Measurements from ENCODE around the gene MCRIP1.
"Not testable (repeated sequence)": the region's sequence is repeated elsewhere in the genome, so short reads cannot be mapped to it uniquely, and the experiment has no call there.

The MCRIP1 gene

GRCh38 chr17:81840826-81841778, 8.0 kb upstream of the MCRIP1 start:
- DNase-seq: no peak

DNA sequence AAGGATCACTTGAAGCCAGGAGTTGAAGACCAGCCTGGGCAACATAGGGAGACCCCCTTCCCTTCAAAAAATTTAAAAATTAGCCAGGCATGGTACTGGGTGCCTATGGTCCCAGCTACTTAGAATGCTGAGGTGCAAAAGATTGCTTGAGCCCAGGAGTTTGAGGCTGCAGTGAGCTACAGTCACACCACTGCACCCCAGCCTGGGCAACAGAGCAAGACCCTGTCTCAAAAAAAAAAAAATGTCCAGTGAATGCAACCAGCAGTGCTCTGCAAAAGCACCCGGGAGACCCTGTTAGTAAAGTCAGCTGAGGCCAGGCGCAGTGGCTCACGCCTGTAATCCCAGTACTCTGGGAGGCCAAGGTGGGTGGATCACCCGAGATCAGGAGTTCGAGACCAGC, 7.0 kb upstream of the MCRIP1 start:
- not testable (repeated sequence) for DNase-seq

- no peak for DNase-seq
These were observed 6.2 kb upstream of the MCRIP1 start for GRCh38 chr17:81839301-81839700.

GRCh38 chr17:81838753-81839255, 5.7 kb upstream of the MCRIP1 start:
- DNase-seq: no peak

GRCh38 chr17:81837641-81838040, 4.5 kb upstream of the MCRIP1 start:
- DNase-seq: no peak

DNA sequence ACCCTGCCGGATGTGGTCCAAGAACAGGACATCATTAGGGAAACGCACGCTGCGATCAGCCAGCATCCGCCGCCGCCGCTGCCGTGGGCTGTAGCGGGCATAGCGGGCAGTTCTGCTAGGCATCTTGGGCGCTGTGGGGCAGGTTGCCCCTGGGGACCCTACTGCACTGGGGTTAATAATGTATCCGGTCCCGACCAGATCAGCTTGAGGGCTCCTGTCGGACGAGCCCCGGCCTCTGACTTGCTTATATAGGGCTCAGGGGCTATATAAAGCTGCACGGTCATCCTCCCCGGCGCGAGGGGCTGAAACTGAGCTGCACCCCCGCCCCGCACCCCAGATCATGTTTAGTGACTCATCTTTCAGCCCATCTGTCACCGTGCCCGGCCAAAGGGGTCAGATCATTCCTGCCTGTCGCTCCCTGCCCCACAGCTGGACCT, 1.8 kb upstream of the MCRIP1 start, which contains the start of gene PPP1R27:
PPP1R27 (minus strand) TSS at position 220 of the 437 bp plus-strand sequence; CDS start at position 123, 97 bp downstream.
- no peak for DNase-seq

GRCh38 chr17:81833921-81834830, 1.1 kb upstream of the MCRIP1 start:
- DNase-seq: no peak

GRCh38 chr17:81832608-81833159, 407 bp downstream of the MCRIP1 start:
- no peak for DNase-seq

- DNase-seq: peak; percentile 41
These were observed 1.0 kb downstream of the MCRIP1 start for GRCh38 chr17:81831957-81832607.

DNA sequence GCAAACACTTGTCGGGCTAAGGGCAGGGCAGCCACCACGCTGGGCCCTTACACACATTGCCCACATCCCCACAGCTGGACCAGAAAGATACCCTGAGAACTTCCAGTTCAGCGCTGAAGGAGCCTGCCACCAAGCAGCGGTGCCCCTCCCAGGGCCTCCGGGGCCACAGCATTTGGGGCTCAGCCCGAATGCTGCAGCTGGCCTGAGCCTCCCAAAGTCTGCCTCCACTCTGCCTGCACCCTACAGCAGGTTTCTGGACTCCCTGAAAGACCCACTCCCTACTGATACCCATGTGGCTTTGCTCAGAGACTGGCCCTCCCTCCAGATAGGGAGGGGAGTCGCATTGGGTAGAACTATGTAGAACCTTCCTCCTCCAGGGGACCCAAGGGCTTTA, 1.5 kb downstream of the MCRIP1 start:
- no peak for DNase-seq

- no peak for DNase-seq
These were observed 3.2 kb downstream of the MCRIP1 start for GRCh38 chr17:81829858-81830257.

DNA sequence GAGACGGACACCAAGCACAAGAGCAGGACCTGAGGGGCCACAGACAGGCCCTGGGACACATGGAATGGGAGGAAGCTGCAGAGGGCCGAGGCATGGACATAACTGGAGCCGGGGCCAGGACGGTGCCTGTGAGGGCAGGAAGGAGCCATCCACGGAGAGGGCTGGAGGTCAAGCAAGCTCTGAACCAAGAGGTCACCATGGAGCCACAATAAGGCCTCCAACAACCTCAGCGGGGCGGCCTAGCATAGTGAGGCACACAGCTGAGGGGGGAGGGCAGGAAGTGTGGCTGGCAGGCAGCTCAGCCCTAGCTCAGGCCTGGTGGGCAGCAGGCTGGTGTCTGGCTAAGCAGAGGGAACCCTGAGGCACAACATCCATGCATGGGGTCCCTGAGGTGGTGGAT, 4.4 kb downstream of the MCRIP1 start:
- no peak for DNase-seq

- DNase-seq: no peak
These were observed 7.1 kb downstream of the MCRIP1 start for GRCh38 chr17:81825841-81826466.

GRCh38 chr17:81824595-81824994, 8.5 kb downstream of the MCRIP1 start:
- no peak for DNase-seq

- no peak for DNase-seq
These were observed 9.1 kb downstream of the MCRIP1 start for GRCh38 chr17:81823820-81824550.

DNA sequence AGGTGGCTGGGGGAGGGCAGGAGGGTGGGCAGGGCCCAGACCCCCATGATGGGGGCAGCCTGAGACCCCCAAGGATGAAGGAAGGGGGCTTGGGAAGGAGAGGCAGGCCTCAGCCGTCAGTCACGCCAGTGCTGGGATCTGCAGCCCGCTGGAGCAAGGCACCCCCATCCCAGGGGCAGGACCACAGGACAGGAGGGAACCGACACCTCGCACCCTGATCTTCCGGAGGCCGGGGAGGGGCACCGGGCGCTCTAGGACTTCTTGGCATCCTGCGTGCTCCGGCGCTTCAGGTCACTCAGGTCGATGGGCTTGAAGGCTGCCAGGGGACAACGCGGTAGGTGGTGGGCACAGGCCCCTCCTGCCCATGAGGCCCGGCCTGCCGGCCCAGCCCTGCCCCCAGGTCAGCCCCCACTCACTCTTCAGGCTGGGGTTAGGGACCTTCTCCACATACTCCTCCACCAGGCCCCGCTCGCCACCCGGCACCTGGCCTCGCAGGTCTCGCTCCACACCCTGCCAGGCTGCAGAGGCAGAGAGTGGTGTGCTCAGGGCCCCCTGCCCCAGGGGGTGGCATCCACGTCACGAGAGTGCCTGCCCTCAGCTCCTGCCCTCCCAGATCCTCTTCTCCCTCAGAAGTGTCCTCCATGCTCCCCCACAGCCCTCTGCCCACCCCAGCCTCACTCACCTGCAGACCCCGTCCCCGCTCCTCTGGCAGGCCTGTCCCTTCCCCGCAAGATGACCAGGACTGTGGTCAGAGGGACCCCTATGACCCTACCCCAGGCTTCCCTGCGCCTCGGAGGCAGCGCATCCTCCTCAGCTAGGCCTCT, 9.9 kb downstream of the MCRIP1 start:
- no peak for DNase-seq

GRCh38 chr17:81822312-81822637, 10.8 kb downstream of the MCRIP1 start:
- no peak for DNase-seq

DNA sequence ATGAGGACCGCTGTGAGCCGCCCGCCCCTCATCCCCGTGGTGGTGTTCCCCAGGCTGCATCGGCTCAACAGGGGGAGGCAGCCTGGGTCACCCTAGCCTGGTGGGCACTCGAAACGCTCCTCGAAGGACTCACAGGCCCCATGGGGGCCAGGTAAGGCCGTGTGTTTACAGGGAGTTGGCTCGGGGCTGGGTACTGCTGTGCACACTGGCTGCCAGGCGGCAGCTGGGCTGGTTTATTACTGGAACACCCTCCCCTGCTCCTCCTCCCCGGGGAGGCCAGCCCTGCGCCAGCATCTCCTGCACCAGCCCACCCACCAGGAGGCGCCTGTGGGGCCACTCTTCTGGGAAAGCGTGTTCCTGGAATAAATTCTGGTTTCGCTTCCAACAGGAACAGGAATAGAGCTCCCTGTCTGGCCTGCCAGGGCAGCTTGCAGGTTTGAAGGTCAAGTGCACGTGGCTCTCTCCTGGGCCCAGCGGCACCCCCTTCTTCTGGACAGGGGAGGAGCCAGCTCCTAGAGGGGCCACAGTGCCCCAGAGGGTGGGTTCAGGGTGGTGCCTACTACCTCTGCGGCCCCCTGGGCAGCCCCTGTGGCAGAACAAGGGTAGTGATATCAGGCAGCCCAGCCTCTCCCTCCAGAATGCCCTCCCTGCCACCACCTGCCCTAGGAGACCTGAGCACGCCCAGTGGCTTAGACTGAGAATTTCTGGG, 11.3 kb downstream of the MCRIP1 start:
- peak; percentile 20 for DNase-seq

- DNase-seq: no peak
These were observed 11.9 kb downstream of the MCRIP1 start for GRCh38 chr17:81821147-81821546.

GRCh38 chr17:81819708-81820107, 13.4 kb downstream of the MCRIP1 start:
- no peak for DNase-seq
